CD4-positive, alpha-beta T cell treated with Interleukin-12 subunit alpha and Interleukin-12 subunit beta, for 1 hour (primary cell): ENCODE data around the gene UGT2A3.
"Not testable (repeated sequence)": the region's sequence is repeated elsewhere in the genome, so short reads cannot be mapped to it uniquely, and the experiment has no call there.

Experiments
- DNase-seq: peaks from one replicate; pipeline ENCODE4 v3.0.0-alpha.2; 2020

The UGT2A3 gene

GRCh38 chr4:68951078-68951805, at the start of gene UGT2A3:
Gene UGT2A3, minus strand, starts transcription at chr4:68951804. Its CDS starts 44 bp downstream, at chr4:68951760.
- no peak for DNase-seq

GRCh38 chr4:68997040-68997439, 45.4 kb upstream of the UGT2A3 start:
- no peak for DNase-seq

- no peak for DNase-seq
Observed at GRCh38 chr4:68995292-68995691, 43.7 kb upstream of the UGT2A3 start.

GRCh38 chr4:68987007-68987406, 35.4 kb upstream of the UGT2A3 start:
- no peak for DNase-seq

- DNase-seq = no peak
Observed at GRCh38 chr4:68985442-68985841, 33.8 kb upstream of the UGT2A3 start.

GRCh38 chr4:68984947-68985346, 33.3 kb upstream of the UGT2A3 start:
- no peak for DNase-seq

GRCh38 chr4:68963374-68963773, 11.8 kb upstream of the UGT2A3 start:
- no peak for DNase-seq

- no peak for DNase-seq
Observed at GRCh38 chr4:68962868-68963267, 11.3 kb upstream of the UGT2A3 start.

GRCh38 chr4:68960294-68961163, 8.9 kb upstream of the UGT2A3 start:
- no peak for DNase-seq

- DNase-seq = not testable (repeated sequence)
Observed at GRCh38 chr4:68959085-68959484, 7.5 kb upstream of the UGT2A3 start.

GRCh38 chr4:68954126-68954525, 2.5 kb upstream of the UGT2A3 start:
- DNase-seq = no peak

GRCh38 chr4:68953056-68953596, 1.5 kb upstream of the UGT2A3 start:
- no peak for DNase-seq

- DNase-seq = no peak
Observed at GRCh38 chr4:68951806-68952585, 392 bp upstream of the UGT2A3 start.

GRCh38 chr4:68950033-68950432, 1.6 kb downstream of the UGT2A3 start:
- no peak for DNase-seq

GRCh38 chr4:68948985-68949384, 2.6 kb downstream of the UGT2A3 start:
- no peak for DNase-seq

GRCh38 chr4:68948044-68948743, 3.4 kb downstream of the UGT2A3 start:
- DNase-seq = no peak

GRCh38 chr4:68929076-68929737, 22.4 kb downstream of the UGT2A3 start:
- no peak for DNase-seq

- no peak for DNase-seq
Observed at GRCh38 chr4:68927165-68927564, 24.4 kb downstream of the UGT2A3 start.

GRCh38 chr4:68922202-68922601, 29.4 kb downstream of the UGT2A3 start:
- DNase-seq = not testable (repeated sequence)

GRCh38 chr4:68921051-68921450, 30.6 kb downstream of the UGT2A3 start:
- DNase-seq = no peak

- no peak for DNase-seq
Observed at GRCh38 chr4:68917016-68917415, 34.6 kb downstream of the UGT2A3 start.

GRCh38 chr4:68912807-68913206, 38.8 kb downstream of the UGT2A3 start:
- DNase-seq = no peak
